DMS 273 treated with DMSO at 0.1 percent for 48 hours (cell line): ENCODE measurements around the gene JAG1.
"Not testable (repeated sequence)": the region's sequence is repeated elsewhere in the genome, so short reads cannot be mapped to it uniquely, and the experiment has no call there.

Experiments used
- DNase-seq: peaks from one replicate; lab custom pipeline; 2025; lab: John Stamatoyannopoulos, UW

Gene JAG1

DNA sequence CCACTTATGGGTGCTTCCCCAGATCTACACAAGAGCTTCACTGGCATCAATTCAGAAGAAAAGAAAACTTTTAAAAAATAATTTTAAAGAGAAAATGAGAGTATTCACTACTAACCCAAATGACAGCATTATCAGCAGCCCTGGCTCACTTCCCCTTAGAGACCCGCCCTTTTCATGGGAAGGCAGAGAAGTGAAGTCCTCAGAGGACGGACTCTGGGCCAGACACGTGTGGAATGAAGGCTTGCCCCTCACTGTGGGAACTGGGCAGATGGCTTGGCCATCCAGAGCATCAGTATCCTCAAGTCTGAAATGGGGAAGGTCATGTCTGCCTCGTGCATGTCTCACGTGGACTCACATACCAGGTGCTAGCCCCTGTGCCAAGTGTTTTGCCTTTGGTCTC is 63.5 kb downstream of the JAG1 start:
- no peak for DNase-seq

DNA sequence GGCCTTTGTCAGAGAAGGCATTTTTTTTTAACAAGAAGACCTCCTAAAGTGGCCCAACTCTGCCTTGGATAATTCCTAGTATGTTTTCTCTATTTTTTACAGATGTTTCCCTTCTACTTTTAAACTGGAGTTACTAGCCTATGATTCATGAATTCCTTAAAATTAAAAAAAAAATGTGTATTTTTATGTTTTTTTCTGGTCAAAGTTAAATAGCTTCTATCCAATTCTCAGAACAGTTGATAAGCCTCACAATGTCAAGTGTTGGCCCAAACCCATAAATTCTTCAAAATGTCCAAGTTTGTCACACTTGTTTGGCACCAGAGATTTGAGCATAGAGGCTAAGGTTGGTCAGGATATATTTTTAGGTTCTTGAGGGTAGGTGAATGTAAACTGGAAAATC is 64.0 kb downstream of the JAG1 start:
- DNase-seq = no peak

GRCh38 chr20:10609276-10609675 is 64.5 kb downstream of the JAG1 start:
- DNase-seq = no peak

GRCh38 chr20:10605547-10606195 is 68.1 kb downstream of the JAG1 start:
- DNase-seq = no peak

DNA sequence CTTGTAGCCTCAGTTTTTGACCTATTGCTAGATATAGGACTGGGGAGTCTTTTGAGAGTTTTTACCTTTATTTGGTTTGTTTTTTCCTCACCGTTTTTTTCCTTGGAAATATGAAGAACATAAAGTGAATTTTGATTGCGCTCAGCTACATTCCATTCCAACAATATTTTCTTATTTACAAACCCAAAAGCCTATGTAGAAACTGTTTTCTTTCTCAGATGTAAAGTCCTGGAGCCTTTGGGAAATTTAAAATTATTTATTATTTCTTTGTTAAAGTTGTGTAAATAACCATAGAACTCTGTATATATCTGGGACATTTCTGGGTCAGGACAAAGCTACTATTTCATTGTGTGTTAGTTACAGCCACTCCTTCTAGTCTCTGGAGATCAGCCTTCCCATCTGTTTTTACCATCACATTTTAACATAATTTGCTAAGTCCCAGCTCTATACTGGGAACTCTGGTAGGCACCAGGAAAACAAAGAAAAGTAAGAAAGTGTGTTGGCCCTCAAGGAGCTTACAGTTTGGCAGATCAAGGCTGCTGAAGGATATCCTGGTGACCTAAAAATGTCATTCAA is 68.8 kb downstream of the JAG1 start:
- DNase-seq = no peak

GRCh38 chr20:10603971-10604864 is 69.6 kb downstream of the JAG1 start:
- no peak for DNase-seq

DNA sequence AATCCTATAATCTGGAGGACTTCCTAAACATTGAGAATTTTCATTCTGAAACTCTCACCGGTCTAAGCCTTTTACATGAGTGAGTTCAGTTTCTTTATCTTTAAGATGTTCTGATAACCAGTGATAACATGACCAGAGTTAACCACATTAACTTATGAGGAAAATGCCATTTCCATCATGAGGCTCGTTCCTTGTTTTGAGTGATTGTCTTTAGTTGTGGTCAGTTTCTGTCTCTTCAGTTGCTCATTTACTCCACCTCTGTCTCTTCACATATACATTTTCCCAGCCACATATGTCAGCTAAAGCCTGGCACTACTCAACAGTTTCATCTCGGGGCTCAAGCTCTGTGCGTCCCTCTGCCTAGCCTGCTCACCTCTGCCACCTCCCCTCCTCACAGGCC is 70.4 kb downstream of the JAG1 start:
- DNase-seq = no peak

GRCh38 chr20:10602221-10602871 is 71.5 kb downstream of the JAG1 start:
- DNase-seq = no peak

GRCh38 chr20:10597637-10598036 is 76.2 kb downstream of the JAG1 start:
- no peak for DNase-seq

- DNase-seq = no peak
These were observed 77.1 kb downstream of the JAG1 start for GRCh38 chr20:10596710-10597121.

GRCh38 chr20:10595985-10596384 is 77.8 kb downstream of the JAG1 start:
- no peak for DNase-seq

DNA sequence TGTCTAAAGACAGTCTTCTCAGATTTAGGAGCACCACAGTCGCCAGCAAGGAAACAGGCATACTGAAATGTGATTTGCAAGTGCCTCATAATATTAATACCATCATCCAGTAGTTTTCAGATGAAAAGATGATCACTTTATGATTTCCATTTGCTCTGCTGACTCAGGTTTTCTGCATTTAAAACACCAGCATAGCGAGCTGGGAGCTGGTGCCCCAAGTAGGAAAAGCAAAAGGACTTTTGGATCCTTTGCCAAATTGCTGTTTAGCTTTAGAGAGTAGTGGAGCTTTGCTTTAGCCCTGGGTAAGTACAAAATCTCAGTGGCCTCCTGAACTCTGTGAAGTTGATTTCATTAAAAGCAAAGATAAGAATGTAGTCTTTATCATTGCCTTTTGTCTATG is 78.5 kb downstream of the JAG1 start:
- DNase-seq = no peak

DNA sequence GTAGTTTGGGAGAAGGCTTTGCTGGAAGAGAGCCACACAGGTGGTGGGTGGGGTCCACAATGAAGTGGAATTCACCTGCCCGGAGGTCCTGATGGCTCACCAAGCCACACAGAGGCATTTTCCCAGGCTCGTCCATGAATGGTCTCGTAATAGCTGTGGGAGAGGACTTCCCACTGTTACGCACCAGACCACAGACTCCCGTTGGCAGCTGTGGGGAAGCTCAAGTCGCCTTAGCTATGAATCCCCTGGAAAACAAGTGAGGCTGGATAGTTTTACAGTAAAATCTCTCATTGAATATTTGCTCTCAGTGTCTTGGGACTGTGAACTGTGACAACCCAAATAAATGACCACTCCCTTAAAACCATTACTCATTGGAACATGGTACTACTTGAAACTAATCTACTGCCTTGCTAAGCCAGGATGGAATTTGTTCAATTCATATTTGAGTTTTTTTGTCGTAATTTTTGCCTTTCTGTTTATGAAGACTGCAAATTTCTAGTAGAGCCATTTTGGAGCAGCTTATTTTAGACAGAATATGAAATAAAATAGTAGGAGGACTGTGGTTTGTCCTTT is 79.4 kb downstream of the JAG1 start:
- no peak for DNase-seq

DNA sequence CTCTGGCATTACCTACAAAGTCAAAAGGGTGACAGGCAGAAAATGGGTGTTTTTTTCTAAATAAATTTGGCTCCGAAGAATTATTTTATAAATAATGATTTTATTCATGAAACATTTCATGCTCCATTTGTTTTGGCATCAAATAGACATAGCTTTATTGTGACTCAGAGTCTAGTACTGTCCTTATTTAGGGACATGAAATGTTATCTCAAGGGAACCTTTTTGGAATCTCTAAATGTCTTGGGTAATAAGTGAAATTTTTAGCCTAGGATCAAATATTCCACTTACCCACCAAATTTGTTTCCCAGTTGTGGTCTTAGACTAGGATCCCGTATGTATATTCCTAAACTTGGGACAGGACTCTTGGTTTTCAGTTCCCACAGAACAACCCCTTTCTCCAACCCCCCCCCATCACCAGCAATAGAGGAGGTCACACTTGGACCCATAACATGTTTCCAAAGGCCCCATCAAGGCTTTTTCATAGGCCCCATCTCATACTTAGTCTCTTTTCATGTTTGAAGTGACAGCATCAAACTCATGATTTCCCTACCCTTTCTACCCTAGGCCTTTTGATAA is 81.8 kb downstream of the JAG1 start:
- DNase-seq = no peak

- no peak for DNase-seq
These were observed 82.7 kb downstream of the JAG1 start for GRCh38 chr20:10590950-10591671.

GRCh38 chr20:10590446-10590845 is 83.4 kb downstream of the JAG1 start:
- DNase-seq = not testable (repeated sequence)
